ENCODE measurements around the gene ATP13A3. TPM values are rescaled to one million over a fixed set of nuclear protein-coding genes. Genes with fewer than 3 reads are reported as not detected.

Gene ATP13A3
- total and polyA plus RNA-seq, 9 of the 15 experiments (the other 6 are each of a cell fraction or from before 2014, with no cell fraction given) = 16.6 to 135 (median 86.6) TPM

GRCh38 chr3:194487289-194488054 lies 670 bp upstream of the ATP13A3 start (continued):
- TF ChIP-seq, protein P1, sequence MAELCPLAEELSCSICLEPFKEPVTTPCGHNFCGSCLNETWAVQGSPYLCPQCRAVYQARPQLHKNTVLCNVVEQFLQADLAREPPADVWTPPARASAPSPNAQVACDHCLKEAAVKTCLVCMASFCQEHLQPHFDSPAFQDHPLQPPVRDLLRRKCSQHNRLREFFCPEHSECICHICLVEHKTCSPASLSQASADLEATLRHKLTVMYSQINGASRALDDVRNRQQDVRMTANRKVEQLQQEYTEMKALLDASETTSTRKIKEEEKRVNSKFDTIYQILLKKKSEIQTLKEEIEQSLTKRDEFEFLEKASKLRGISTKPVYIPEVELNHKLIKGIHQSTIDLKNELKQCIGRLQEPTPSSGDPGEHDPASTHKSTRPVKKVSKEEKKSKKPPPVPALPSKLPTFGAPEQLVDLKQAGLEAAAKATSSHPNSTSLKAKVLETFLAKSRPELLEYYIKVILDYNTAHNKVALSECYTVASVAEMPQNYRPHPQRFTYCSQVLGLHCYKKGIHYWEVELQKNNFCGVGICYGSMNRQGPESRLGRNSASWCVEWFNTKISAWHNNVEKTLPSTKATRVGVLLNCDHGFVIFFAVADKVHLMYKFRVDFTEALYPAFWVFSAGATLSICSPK (IDR thresholded peaks at IDR 0.05; ENCODE audit: borderline replicate concordance) = no peak
- TF ChIP-seq DPF2 (IDR thresholded peaks at IDR 0.05) (peak; percentile 68), POLR2H (tag; IDR thresholded peaks at IDR 0.05; ENCODE audit: low read depth) (no peak), SP1 (CRISPR knock-in tag; IDR thresholded peaks at IDR 0.05) (peak; percentile 60), ARID3B (CRISPR knock-in tag; IDR thresholded peaks at IDR 0.05; ENCODE audit: borderline replicate concordance) (no peak), HNRNPLL (IDR thresholded peaks at IDR 0.05; ENCODE audit: low read depth, low read length, poor library complexity, severe bottlenecking) (peak; percentile 99), ZNF274 (IDR thresholded peaks at IDR 0.05; ENCODE audit: borderline replicate concordance, low read depth, low read length) (no peak), PHF8 (IDR thresholded peaks at IDR 0.05; ENCODE audit: borderline replicate concordance, low read length) (peak; percentile 32; the same call in 1 of the 2 replicates), E2F3 (CRISPR knock-in tag; IDR thresholded peaks at IDR 0.05) (peak; percentile 76; the same call in 1 of the 2 replicates), BRD9 (IDR thresholded peaks at IDR 0.05; ENCODE audit: low read depth, partially characterized antibody) (peak; percentile 63), IRF2 (CRISPR knock-in tag; IDR thresholded peaks at IDR 0.05) (no peak), NRF1 (conservative IDR thresholded peaks at IDR 0.05 in 1 of 2, IDR thresholded peaks at IDR 0.05 in 1 of 2) (peak; percentile 66 to 70), RBM14 (IDR thresholded peaks at IDR 0.05; ENCODE audit: borderline replicate concordance, insufficient read depth, low read depth, low read length) (0 out of 2 replicates have a peak, but pooled peaks have one; percentile 45), POU5F1 (IDR thresholded peaks at IDR 0.05; ENCODE audit: borderline replicate concordance, low read depth, low read length, partially characterized antibody) (no peak), DLX4 (CRISPR knock-in tag; IDR thresholded peaks at IDR 0.05) (no peak), CBFA2T3 (IDR thresholded peaks at IDR 0.05) (peak; percentile 43; the same call in 1 of the 2 replicates), HDAC1 (IDR thresholded peaks at IDR 0.05) (peak in 1 of 2 experiments; percentile 68; a peak in 1 of 4 replicates), ARHGAP35 (IDR thresholded peaks at IDR 0.05; ENCODE audit: partially characterized antibody) (no peak), SMARCA4 (IDR thresholded peaks at IDR 0.05) (peak; percentile 53; the same call in 1 of the 2 replicates), KDM2B (CRISPR knock-in tag; IDR thresholded peaks at IDR 0.05) (peak; percentile 12; the same call in 1 of the 2 replicates), HIVEP1 (CRISPR knock-in tag; IDR thresholded peaks at IDR 0.05) (no peak)
- TF ChIP-seq, protein P2, sequence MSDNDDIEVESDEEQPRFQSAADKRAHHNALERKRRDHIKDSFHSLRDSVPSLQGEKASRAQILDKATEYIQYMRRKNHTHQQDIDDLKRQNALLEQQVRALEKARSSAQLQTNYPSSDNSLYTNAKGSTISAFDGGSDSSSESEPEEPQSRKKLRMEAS (CRISPR knock-in tag; IDR thresholded peaks at IDR 0.05) = peak; percentile 82
- TF ChIP-seq, protein P3, sequence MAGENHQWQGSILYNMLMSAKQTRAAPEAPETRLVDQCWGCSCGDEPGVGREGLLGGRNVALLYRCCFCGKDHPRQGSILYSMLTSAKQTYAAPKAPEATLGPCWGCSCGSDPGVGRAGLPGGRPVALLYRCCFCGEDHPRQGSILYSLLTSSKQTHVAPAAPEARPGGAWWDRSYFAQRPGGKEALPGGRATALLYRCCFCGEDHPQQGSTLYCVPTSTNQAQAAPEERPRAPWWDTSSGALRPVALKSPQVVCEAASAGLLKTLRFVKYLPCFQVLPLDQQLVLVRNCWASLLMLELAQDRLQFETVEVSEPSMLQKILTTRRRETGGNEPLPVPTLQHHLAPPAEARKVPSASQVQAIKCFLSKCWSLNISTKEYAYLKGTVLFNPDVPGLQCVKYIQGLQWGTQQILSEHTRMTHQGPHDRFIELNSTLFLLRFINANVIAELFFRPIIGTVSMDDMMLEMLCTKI (IDR thresholded peaks at IDR 0.05; ENCODE audit: partially characterized antibody) = no peak
